ENCODE data around the gene SATB2. TPM values are rescaled to one million over a fixed set of nuclear protein-coding genes. Genes with fewer than 3 reads are reported as not detected.

Gene SATB2
- total RNA-seq, 1 donor from 2014 or later, result 7.4 TPM

- H3K4me3 ChIP-seq, result no peak overlapping the region
- H3K9me3 ChIP-seq, result no peaks in the 10 kb centered on the region
- H3K27ac ChIP-seq, result no peak overlapping the region
- no peaks in the 10 kb centered on the region for H3K27me3 ChIP-seq
- no peaks in the 10 kb centered on the region for H3K4me1 ChIP-seq
- TF ChIP-seq CTCF (IDR thresholded peaks at IDR 0.05), result no peak
- no peak for TF ChIP-seq POLR2AphosphoS5 (IDR thresholded peaks at IDR 0.05; ENCODE audit: insufficient read depth in 1 of 2, low read depth in 1 of 2)
- intact Hi-C loops (cut with DNase I), result no loop called here
- no peak for DNase-seq (ENCODE audit: extremely low spot score in 2 of 2)
- H3K36me3 ChIP-seq, result no peaks in the 10 kb centered on the region
Measured at GRCh38 chr2:199259671-199260070, 198.1 kb downstream of the SATB2 start.

- no peaks in the 10 kb centered on the region for H3K4me1 ChIP-seq
- no peaks in the 10 kb centered on the region for H3K27me3 ChIP-seq
Measured at GRCh38 chr2:199258291-199258690, 199.4 kb downstream of the SATB2 start.

GRCh38 chr2:199257261-199258224, 200.2 kb downstream of the SATB2 start:
- no peak overlapping the region for H3K4me3 ChIP-seq
- H3K4me1 ChIP-seq, result no peaks in the 10 kb centered on the region
- H3K27me3 ChIP-seq, result no peaks in the 10 kb centered on the region
- no peaks in the 10 kb centered on the region for H3K36me3 ChIP-seq
- TF ChIP-seq CTCF (IDR thresholded peaks at IDR 0.05), result no peak
- no peak for TF ChIP-seq POLR2AphosphoS5 (IDR thresholded peaks at IDR 0.05; ENCODE audit: insufficient read depth in 1 of 2, low read depth in 1 of 2)
- TF ChIP-seq POLR2A (IDR thresholded peaks at IDR 0.05), result no peak
- DNase-seq (ENCODE audit: extremely low spot score in 2 of 2), result no peak
- H3K9me3 ChIP-seq, result no peaks in the 10 kb centered on the region
- H3K27ac ChIP-seq, result no peak overlapping the region
- intact Hi-C loops (cut with DNase I), result no loop called here

More at GRCh38 chr2:199258291-199258690, 199.4 kb downstream of the SATB2 start:
- no peaks in the 10 kb centered on the region for H3K9me3 ChIP-seq
- TF ChIP-seq CTCF (IDR thresholded peaks at IDR 0.05) (no peak), POLR2AphosphoS5 (IDR thresholded peaks at IDR 0.05; ENCODE audit: insufficient read depth in 1 of 2, low read depth in 1 of 2) (no peak)
- no peaks in the 10 kb centered on the region for H3K36me3 ChIP-seq
- intact Hi-C loops (cut with DNase I), result no loop called here
- no peak overlapping the region for H3K4me3 ChIP-seq
- no peak overlapping the region for H3K27ac ChIP-seq
- no peak for DNase-seq (ENCODE audit: extremely low spot score in 2 of 2)

GRCh38 chr2:199230091-199230490, 227.6 kb downstream of the SATB2 start:
- intact Hi-C loops (cut with DNase I), result no loop called here
- DNase-seq (ENCODE audit: extremely low spot score in 2 of 2), result no peak
- Histone ChIP-seq H3K4me3 (no peak overlapping the region), H3K27ac (no peak overlapping the region), H3K36me3 (no peaks in the 10 kb centered on the region), H3K4me1 (no peaks in the 10 kb centered on the region), H3K27me3 (no peaks in the 10 kb centered on the region), H3K9me3 (no peaks in the 10 kb centered on the region)
- no peak for TF ChIP-seq POLR2AphosphoS5 (IDR thresholded peaks at IDR 0.05; ENCODE audit: insufficient read depth in 1 of 2, low read depth in 1 of 2)
- TF ChIP-seq POLR2A (IDR thresholded peaks at IDR 0.05), result no peak
- no peak for TF ChIP-seq CTCF (IDR thresholded peaks at IDR 0.05)
